Caco-2 (cell line): Measurements from ENCODE around the gene PASD1. TPM values are rescaled to one million over a fixed set of nuclear protein-coding genes. Genes with fewer than 3 reads are reported as not detected.

ENCODE experiments used
- BruUV-seq: library from RNA; stranded (reverse); fragments of 400-500 nt; replicated peaks from 2 replicates; lab custom pipeline; 2021; lab: Mats Ljungman, UMichigan
- CTCF ChIA-PET: fragments of 300-600 bp; sonication (Branson Sonifier 250); formaldehyde crosslinking; loops from one replicate; lab custom pipeline; 2022; ENCODE audit warnings: antibody characterized with exemption; lab: Charles Lee
- POLR2A ChIA-PET: fragments of 300-600 bp; sonication (Branson Sonifier 250); formaldehyde crosslinking; loops from one replicate; lab custom pipeline; 2022; ENCODE audit warnings: antibody characterized with exemption; lab: Charles Lee
- DNase-seq, 2 experiments: peaks; one replicate each; pipeline versions ENCODE4 v3.0.0 to v3.0.0-alpha.2; 2020 to 2022
- H3K27me3 ChIP-seq: replicated peaks from 2 replicates; pipeline ENCODE4 v1.6.0; 2011; ENCODE audit warnings: low read length; ENCODE audit not compliant: control insufficient read depth, insufficient read depth
- H3K36me3 ChIP-seq: 2 replicates; pipeline ENCODE4 v1.5.1; 2011; ENCODE audit warnings: low read length; ENCODE audit not compliant: control insufficient read depth, insufficient read depth
- H3K4me1 ChIP-seq: fragments of 250-450 bp; sonication (Bioruptor Pico); 2 replicates; pipeline ENCODE4 v1.5.1; 2020; ENCODE audit warnings: mild to moderate bottlenecking
- H3K4me3 ChIP-seq: 2 replicates; pipeline ENCODE4 v1.5.1; 2011; ENCODE audit warnings: low read depth, mild to moderate bottlenecking, control low read depth, low read length
- H3K9me3 ChIP-seq: fragments of 250-450 bp; sonication (Bioruptor Pico); 2 replicates; pipeline ENCODE4 v1.5.1; 2020; ENCODE audit warnings: mild to moderate bottlenecking, moderate library complexity
- H3K27ac Mint-ChIP-seq: one replicate; pipeline ENCODE4 v1.8.0; 2022; ENCODE audit warnings: mixed read lengths; ENCODE audit not compliant: unreplicated experiment
- H3K27me3 Mint-ChIP-seq: one replicate; pipeline ENCODE4 v1.8.0; 2022; ENCODE audit warnings: mixed read lengths; ENCODE audit not compliant: insufficient read depth, unreplicated experiment
- H3K36me3 Mint-ChIP-seq: one replicate; pipeline ENCODE4 v1.8.0; 2022; ENCODE audit warnings: mild to moderate bottlenecking, mixed read lengths; ENCODE audit not compliant: insufficient read depth, unreplicated experiment
- H3K4me1 Mint-ChIP-seq: one replicate; pipeline ENCODE4 v1.8.0; 2022; ENCODE audit warnings: low read depth, mixed read lengths; ENCODE audit not compliant: unreplicated experiment
- H3K4me3 Mint-ChIP-seq: one replicate; pipeline ENCODE4 v1.8.0; 2022; ENCODE audit warnings: mild to moderate bottlenecking, moderate library complexity, mixed read lengths; ENCODE audit not compliant: unreplicated experiment
- H3K9me3 Mint-ChIP-seq: one replicate; pipeline ENCODE4 v1.8.0; 2022; ENCODE audit warnings: mixed read lengths; ENCODE audit not compliant: unreplicated experiment
- intact Hi-C: fragments of 100-400 bp; cut with micrococcal nuclease; formaldehyde crosslinking; loops from one replicate; pipeline ENCODE4 v1.10.0; 2022; ENCODE audit not compliant: unreplicated experiment
- total RNA-seq: library from RNA; stranded (reverse); gene quantifications from 2 replicates; pipeline ENCODE4 v1.2.3, GENCODE V29; 2022
- TF ChIP-seq, protein P1 (sequence below), 2 experiments: fragments of 200-600 bp in 1 of 2; IDR thresholded peaks; 1 replicate in 1 of 2; 2 replicates in 1 of 2; pipeline versions ENCODE4 v1.5.1 to v1.8.0; 2011 to 2022; ENCODE audit warnings: antibody characterized with exemption in 1 of 2, control low read depth in 1 of 2, inconsistent platforms in 1 of 2, low read depth in 1 of 2, low read length in 1 of 2, mild to moderate bottlenecking in 1 of 2, moderate library complexity in 1 of 2; ENCODE audit not compliant: insufficient read depth in 1 of 2, severe bottlenecking in 1 of 2, unreplicated experiment in 1 of 2

The PASD1 gene
- total RNA-seq, 1 experiment from 2014 or later, result not detected

- Histone ChIP-seq H3K27me3 (no peaks in the 10 kb centered on the region), H3K4me1 (no peaks in the 10 kb centered on the region), H3K4me3 (no peak overlapping the region), H3K9me3 (no peaks in the 10 kb centered on the region), H3K36me3 (no peaks in the 10 kb centered on the region)
- intact Hi-C loops, result no loop called here
- no peak overlapping the region for H3K27ac Mint-ChIP-seq
- POLR2A ChIA-PET, result no interaction called here
- no peak overlapping the region for H3K4me3 Mint-ChIP-seq
- CTCF ChIA-PET, result no interaction called here
- no peaks in the 10 kb centered on the region for H3K4me1 Mint-ChIP-seq
- BruUV-seq, result no TSS peak
- H3K9me3 Mint-ChIP-seq, result no peaks in the 10 kb centered on the region
- TF ChIP-seq, protein P1, sequence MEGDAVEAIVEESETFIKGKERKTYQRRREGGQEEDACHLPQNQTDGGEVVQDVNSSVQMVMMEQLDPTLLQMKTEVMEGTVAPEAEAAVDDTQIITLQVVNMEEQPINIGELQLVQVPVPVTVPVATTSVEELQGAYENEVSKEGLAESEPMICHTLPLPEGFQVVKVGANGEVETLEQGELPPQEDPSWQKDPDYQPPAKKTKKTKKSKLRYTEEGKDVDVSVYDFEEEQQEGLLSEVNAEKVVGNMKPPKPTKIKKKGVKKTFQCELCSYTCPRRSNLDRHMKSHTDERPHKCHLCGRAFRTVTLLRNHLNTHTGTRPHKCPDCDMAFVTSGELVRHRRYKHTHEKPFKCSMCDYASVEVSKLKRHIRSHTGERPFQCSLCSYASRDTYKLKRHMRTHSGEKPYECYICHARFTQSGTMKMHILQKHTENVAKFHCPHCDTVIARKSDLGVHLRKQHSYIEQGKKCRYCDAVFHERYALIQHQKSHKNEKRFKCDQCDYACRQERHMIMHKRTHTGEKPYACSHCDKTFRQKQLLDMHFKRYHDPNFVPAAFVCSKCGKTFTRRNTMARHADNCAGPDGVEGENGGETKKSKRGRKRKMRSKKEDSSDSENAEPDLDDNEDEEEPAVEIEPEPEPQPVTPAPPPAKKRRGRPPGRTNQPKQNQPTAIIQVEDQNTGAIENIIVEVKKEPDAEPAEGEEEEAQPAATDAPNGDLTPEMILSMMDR (IDR thresholded peaks at IDR 0.05; ENCODE audit: insufficient read depth in 1 of 2, low read depth in 1 of 2, low read length in 1 of 2, severe bottlenecking in 1 of 2, unreplicated experiment in 1 of 2), result no peak
- no peaks in the 10 kb centered on the region for H3K36me3 Mint-ChIP-seq
- H3K27me3 Mint-ChIP-seq, result no peaks in the 10 kb centered on the region
- DNase-seq, result no peak
Measured at GRCh38 chrX:151701071-151701470, 137.6 kb downstream of the PASD1 start.

DNA sequence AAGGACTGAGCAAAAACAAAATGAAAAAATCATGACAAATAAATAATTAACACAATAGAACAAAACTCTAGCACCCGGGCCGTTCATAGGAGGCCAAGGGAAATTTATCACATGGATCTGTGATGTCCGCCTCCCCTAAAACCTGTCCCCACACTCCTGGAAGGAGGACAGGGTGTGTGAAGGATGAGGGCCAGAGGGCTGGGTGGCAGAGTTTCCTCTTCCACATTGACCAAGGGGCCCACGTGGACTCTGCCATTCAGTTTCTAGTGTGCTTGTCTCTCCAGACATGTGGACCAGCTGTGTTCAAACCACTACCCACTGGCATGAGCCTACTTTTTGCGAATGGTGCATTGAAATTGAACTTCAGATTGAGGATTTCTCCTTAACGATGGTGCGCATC, 138.1 kb downstream of the PASD1 start:
- BruUV-seq, result no TSS peak
- H3K27me3 Mint-ChIP-seq, result no peaks in the 10 kb centered on the region

DNA sequence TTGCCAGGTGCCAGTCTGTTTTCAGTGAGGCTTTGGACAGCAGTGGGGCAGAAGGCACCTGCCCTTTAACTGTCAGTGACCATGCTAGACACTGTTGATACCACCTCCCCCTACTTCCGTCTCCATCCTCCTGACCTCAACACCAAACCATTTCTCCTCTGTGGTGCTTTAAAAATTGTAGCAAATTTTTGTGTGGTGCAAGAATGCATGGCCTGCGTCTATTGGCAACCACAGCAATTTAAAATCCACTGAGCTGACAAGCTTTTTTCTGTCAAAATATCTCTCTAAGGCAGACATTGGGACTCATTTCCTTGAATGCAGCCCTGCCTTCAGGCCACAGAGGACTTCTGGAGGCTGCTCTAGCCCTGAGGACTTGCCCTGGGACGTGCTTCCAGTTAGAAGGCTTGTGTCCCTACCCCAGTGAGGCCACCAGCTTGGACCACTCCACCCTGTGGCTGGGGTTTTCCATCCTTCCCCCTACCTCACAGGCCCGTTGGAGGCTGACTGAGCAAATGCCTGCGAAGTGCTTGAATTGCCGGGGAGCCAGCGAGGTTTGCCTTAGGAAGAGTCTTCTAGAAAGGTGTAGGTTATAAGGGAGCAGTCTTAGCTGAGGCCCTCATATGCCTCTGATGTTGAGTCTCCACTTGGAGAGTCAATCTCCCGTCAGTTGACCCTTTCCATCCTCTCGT, 138.7 kb downstream of the PASD1 start:
- H3K9me3 Mint-ChIP-seq, result no peaks in the 10 kb centered on the region
- DNase-seq, result no peak
- no peak overlapping the region for H3K4me3 Mint-ChIP-seq
- H3K36me3 ChIP-seq, result no peaks in the 10 kb centered on the region
- H3K36me3 Mint-ChIP-seq, result no peaks in the 10 kb centered on the region
- TF ChIP-seq, protein P1 (IDR thresholded peaks at IDR 0.05; ENCODE audit: insufficient read depth in 1 of 2, low read depth in 1 of 2, low read length in 1 of 2, severe bottlenecking in 1 of 2, unreplicated experiment in 1 of 2), result no peak
- no peaks in the 10 kb centered on the region for H3K4me1 ChIP-seq
- ChIA-PET CTCF (no interaction called here), POLR2A (no interaction called here)
- H3K9me3 ChIP-seq, result no peaks in the 10 kb centered on the region
- H3K4me3 ChIP-seq, result no peak overlapping the region
- no peaks in the 10 kb centered on the region for H3K27me3 Mint-ChIP-seq
- H3K27ac Mint-ChIP-seq, result no peak overlapping the region
- intact Hi-C loops, result no loop called here
- H3K4me1 Mint-ChIP-seq, result no peaks in the 10 kb centered on the region
- no peaks in the 10 kb centered on the region; the same call in 1 of the 2 replicates for H3K27me3 ChIP-seq
- no TSS peak for BruUV-seq

More for the DNA sequence above, 138.1 kb downstream of the PASD1 start:
- ChIA-PET POLR2A (no interaction called here), CTCF (no interaction called here)
- Mint-ChIP-seq H3K9me3 (no peaks in the 10 kb centered on the region), H3K27ac (no peak overlapping the region), H3K4me3 (no peak overlapping the region), H3K4me1 (no peaks in the 10 kb centered on the region), H3K36me3 (no peaks in the 10 kb centered on the region)
- Histone ChIP-seq H3K4me3 (no peak overlapping the region), H3K27me3 (no peaks in the 10 kb centered on the region; the same call in 1 of the 2 replicates), H3K36me3 (no peaks in the 10 kb centered on the region), H3K9me3 (no peaks in the 10 kb centered on the region), H3K4me1 (no peaks in the 10 kb centered on the region)
- intact Hi-C loops, result no loop called here
- TF ChIP-seq, protein P1 (IDR thresholded peaks at IDR 0.05; ENCODE audit: insufficient read depth in 1 of 2, low read depth in 1 of 2, low read length in 1 of 2, severe bottlenecking in 1 of 2, unreplicated experiment in 1 of 2), result no peak
- DNase-seq, result no peak
